ENCODE measurements around the gene PALM3.

GRCh38 chr19:14021474-14021873, 40.4 kb downstream of the PALM3 start:
- no peak for TF ChIP-seq POLR2A (IDR thresholded peaks at IDR 0.05; ENCODE audit: low read depth, low read length)
- TF ChIP-seq CTCF (IDR thresholded peaks at IDR 0.05; ENCODE audit: extremely low read depth in 1 of 2, insufficient read depth in 1 of 2, low read depth in 1 of 2, low read length in 2 of 2): no peak
- no peak for TF ChIP-seq EZH2 (IDR thresholded peaks at IDR 0.05; ENCODE audit: borderline replicate concordance, low read depth, low read length, severe bottlenecking)
- no peak for TF ChIP-seq MAX (IDR thresholded peaks at IDR 0.05; ENCODE audit: insufficient read depth, insufficient read length)

All from endothelial cell of umbilical vein (primary cell).